ENCODE measurements around the gene AFTPH. TPM values are rescaled to one million over a fixed set of nuclear protein-coding genes. Genes with fewer than 3 reads are reported as not detected.

The AFTPH gene
- total RNA-seq, 3 donors from 2014 or later: 33.4 to 75.8 (median 55.1) TPM

GRCh38 chr2:64634345-64635267 is 110.5 kb downstream of the AFTPH start:
- H3K4me3 ChIP-seq: no peak overlapping the region
- H3K27me3 ChIP-seq: no peaks in the 10 kb centered on the region
- TF ChIP-seq CTCF (IDR thresholded peaks at IDR 0.05) (no peak), POLR2A (IDR thresholded peaks at IDR 0.05) (no peak), POLR2AphosphoS5 (IDR thresholded peaks at IDR 0.05) (peak in 2 of 3 donors; percentile 67 to 76)
- no peak for DNase-seq (ENCODE audit: low spot score in 2 of 2)
- no peak overlapping the region for H3K27ac ChIP-seq
- intact Hi-C loops (cut with DNase I; ENCODE audit: low total_unique reads): no loop called here
- no peaks in the 10 kb centered on the region for H3K36me3 ChIP-seq
- no peaks in the 10 kb centered on the region for H3K4me1 ChIP-seq
- H3K9me3 ChIP-seq: no peaks in the 10 kb centered on the region

- no peak overlapping the region for H3K27ac ChIP-seq
- H3K36me3 ChIP-seq: no peaks in the 10 kb centered on the region
- no peaks in the 10 kb centered on the region for H3K27me3 ChIP-seq
- no peak for DNase-seq (ENCODE audit: low spot score in 2 of 2)
- intact Hi-C loops (cut with DNase I; ENCODE audit: low total_unique reads): no loop called here
- no peaks in the 10 kb centered on the region for H3K4me1 ChIP-seq
- no peak for TF ChIP-seq POLR2AphosphoS5 (IDR thresholded peaks at IDR 0.05)
- TF ChIP-seq POLR2A (IDR thresholded peaks at IDR 0.05): no peak
- no peak for TF ChIP-seq CTCF (IDR thresholded peaks at IDR 0.05)
- no peak overlapping the region for H3K4me3 ChIP-seq
- no peaks in the 10 kb centered on the region for H3K9me3 ChIP-seq
Measured at GRCh38 chr2:64635976-64636911, 112.1 kb downstream of the AFTPH start.

- no peaks in the 10 kb centered on the region for H3K9me3 ChIP-seq
- intact Hi-C loops (cut with DNase I; ENCODE audit: low total_unique reads): no loop called here
- DNase-seq (ENCODE audit: low spot score in 2 of 2): no peak
- H3K27ac ChIP-seq: no peak overlapping the region
- no peak overlapping the region for H3K4me3 ChIP-seq
- TF ChIP-seq POLR2AphosphoS5 (IDR thresholded peaks at IDR 0.05) (no peak), CTCF (IDR thresholded peaks at IDR 0.05) (no peak), POLR2A (IDR thresholded peaks at IDR 0.05) (no peak)
- H3K36me3 ChIP-seq: no peaks in the 10 kb centered on the region
- H3K4me1 ChIP-seq: no peaks in the 10 kb centered on the region
- H3K27me3 ChIP-seq: no peaks in the 10 kb centered on the region
Measured at GRCh38 chr2:64637000-64637635, 113.0 kb downstream of the AFTPH start.

GRCh38 chr2:64637931-64638330 is 113.8 kb downstream of the AFTPH start:
- TF ChIP-seq POLR2A (IDR thresholded peaks at IDR 0.05) (no peak), CTCF (IDR thresholded peaks at IDR 0.05) (no peak), POLR2AphosphoS5 (IDR thresholded peaks at IDR 0.05) (no peak)
- Histone ChIP-seq H3K36me3 (no peaks in the 10 kb centered on the region), H3K4me3 (no peak overlapping the region), H3K9me3 (no peaks in the 10 kb centered on the region), H3K27me3 (no peaks in the 10 kb centered on the region), H3K27ac (peak overlapping the region in 1 of 2 donors; percentile 14), H3K4me1 (peaks cover 0 to 3% of the 10 kb centered on the region in 2 donors)
- intact Hi-C loops (cut with DNase I; ENCODE audit: low total_unique reads): no loop called here
- no peak for DNase-seq (ENCODE audit: low spot score in 2 of 2)
